H1 (cell line): ENCODE data around the gene RNF225. TPM values are rescaled to one million over a fixed set of nuclear protein-coding genes. Genes with fewer than 3 reads are reported as not detected.

Source experiments
- CTCF ChIA-PET: fragments of 300-600 bp; sonication (Branson Sonifier 250); formaldehyde crosslinking; loops from one replicate; lab custom pipeline; 2021; ENCODE audit not compliant: partially characterized antibody; lab: Charles Lee
- POLR2A ChIA-PET: fragments of 300-600 bp; sonication (Branson Sonifier 250); formaldehyde crosslinking; loops from one replicate; lab custom pipeline; 2021; ENCODE audit warnings: inconsistent platforms; ENCODE audit not compliant: partially characterized antibody; lab: Charles Lee
- DNase-seq, 2 experiments: peaks; one replicate each; pipeline versions ENCODE4 v3.0.0 to v3.0.0-alpha.2; 2010 to 2022; ENCODE audit warnings: low spot score in 2 of 2, low read depth in 1 of 2, mixed read lengths in 1 of 2
- FAIRE-seq: peaks from 2 replicates; lab custom pipeline; 2011; peaks lifted over from hg19 to GRCh38; lab: Jason Lieb, UNC
- H2AFZ ChIP-seq: 2 replicates; pipeline ENCODE4 v1.8.1; 2012; ENCODE audit warnings: low read length, inconsistent platforms
- H2AK5ac ChIP-seq: 2 replicates; pipeline ENCODE4 v1.6.1; 2013; ENCODE audit warnings: low read depth, low read length
- H2BK120ac ChIP-seq: replicated peaks from 2 replicates; pipeline ENCODE3; 2013; ENCODE audit warnings: low read depth, low read length, inconsistent platforms
- H2BK12ac ChIP-seq: 2 replicates; pipeline ENCODE4 v1.6.1; 2013; ENCODE audit warnings: low read depth, low read length
- H2BK15ac ChIP-seq: 2 replicates; pipeline ENCODE4 v1.6.1; 2013; ENCODE audit warnings: low read length
- H2BK20ac ChIP-seq: 2 replicates; pipeline ENCODE4 v1.6.1; 2013; ENCODE audit warnings: low read length
- H2BK5ac ChIP-seq: 2 replicates; pipeline ENCODE4 v1.6.1; 2013; ENCODE audit warnings: low read depth, low read length
- H3K14ac ChIP-seq: 2 replicates; pipeline ENCODE4 v1.6.1; 2013; ENCODE audit warnings: inconsistent platforms; ENCODE audit not compliant: insufficient read length
- H3K18ac ChIP-seq: 2 replicates; pipeline ENCODE4 v1.6.1; 2013; ENCODE audit warnings: low read length; ENCODE audit errors: extremely low read depth
- H3K23ac ChIP-seq: 2 replicates; pipeline ENCODE4 v1.6.1; 2013; ENCODE audit warnings: inconsistent platforms; ENCODE audit not compliant: insufficient read length
- H3K23me2 ChIP-seq: 2 replicates; pipeline ENCODE4 v1.6.1; 2013; ENCODE audit warnings: low read depth, low read length
- H3K27ac ChIP-seq: 2 replicates; pipeline ENCODE4 v1.6.1; 2011; ENCODE audit warnings: low read depth, low read length, inconsistent platforms
- H3K27me3 ChIP-seq, 4 experiments: replicated peaks in 1 of 4; 1 replicate in 1 of 4; 2 replicates in 3 of 4; pipeline versions ENCODE4 v1.6.1 to v1.8.1; 2011 to 2013; ENCODE audit warnings: low read length in 3 of 4, mild to moderate bottlenecking in 3 of 4, inconsistent platforms in 2 of 4, mixed read lengths in 2 of 4, moderate library complexity in 1 of 4; ENCODE audit not compliant: control insufficient read depth in 3 of 4, insufficient read depth in 3 of 4; ENCODE audit errors: extremely low read depth in 1 of 4
- H3K36me3 ChIP-seq, 4 experiments: 2 replicates each; pipeline versions ENCODE4 v1.6.1 to v1.8.1; 2011 to 2013; ENCODE audit warnings: mild to moderate bottlenecking in 4 of 4, low read length in 3 of 4, moderate library complexity in 2 of 4, control low read depth in 1 of 4, inconsistent platforms in 1 of 4; ENCODE audit not compliant: insufficient read depth in 4 of 4, control insufficient read depth in 2 of 4
- H3K4ac ChIP-seq: replicated peaks from 2 replicates; pipeline ENCODE3; 2013; ENCODE audit warnings: low read length, low read depth, mixed read lengths, inconsistent platforms; ENCODE audit not compliant: insufficient read length
- H3K4me1 ChIP-seq, 4 experiments: replicated peaks in 1 of 4; 1 replicate in 1 of 4; 2 replicates in 3 of 4; pipeline versions ENCODE4 v1.6.1 to v1.8.1; 2011 to 2013; ENCODE audit warnings: low read length in 3 of 4, inconsistent platforms in 2 of 4, mixed read lengths in 1 of 4; ENCODE audit not compliant: insufficient read depth in 4 of 4, control insufficient read depth in 3 of 4
- H3K4me2 ChIP-seq, 2 experiments: 2 replicates each; pipeline versions ENCODE4 v1.6.1 to v1.8.1; 2011 to 2013; ENCODE audit warnings: low read depth in 2 of 2, low read length in 2 of 2, control low read depth in 1 of 2, inconsistent platforms in 1 of 2, mild to moderate bottlenecking in 1 of 2; ENCODE audit not compliant: insufficient read depth in 1 of 2
- H3K4me3 ChIP-seq, 4 experiments: fragments of 200-600, 300-600 bp in 1 of 4; sonication (generic), shearing (Covaris generic), sonication (Bioruptor Twin) in 1 of 4; 2 replicates each; pipeline versions ENCODE4 v1.5.1 to v1.8.1; 2011 to 2016; ENCODE audit warnings: low read length in 4 of 4, low read depth in 3 of 4, control low read depth in 2 of 4, inconsistent platforms in 2 of 4, mild to moderate bottlenecking in 2 of 4, mixed read lengths in 1 of 4, moderate library complexity in 1 of 4; ENCODE audit not compliant: insufficient read depth in 2 of 4; ENCODE audit errors: extremely low read depth in 1 of 4
- H3K56ac ChIP-seq: replicated peaks from 2 replicates; pipeline ENCODE3; 2013; ENCODE audit warnings: low read depth, mild to moderate bottlenecking, mixed read lengths, low read length, inconsistent platforms; ENCODE audit not compliant: insufficient read length
- H3K79me1 ChIP-seq: 2 replicates; pipeline ENCODE4 v1.6.1; 2013; ENCODE audit warnings: low read depth, low read length, control low read depth
- H3K79me2 ChIP-seq, 2 experiments: 2 replicates each; pipeline versions ENCODE4 v1.6.1 to v1.8.1; 2012 to 2013; ENCODE audit warnings: low read length in 2 of 2, mild to moderate bottlenecking in 2 of 2, inconsistent platforms in 1 of 2; ENCODE audit not compliant: insufficient read depth in 2 of 2, control insufficient read depth in 1 of 2
- H3K9ac ChIP-seq, 4 experiments: replicated peaks in 1 of 4; 1 replicate in 1 of 4; 2 replicates in 3 of 4; pipeline versions ENCODE4 v1.6.1 to v1.8.1; 2011 to 2013; ENCODE audit warnings: low read depth in 3 of 4, low read length in 3 of 4, control low read depth in 2 of 4, mild to moderate bottlenecking in 2 of 4, moderate library complexity in 2 of 4, inconsistent platforms in 1 of 4; ENCODE audit errors: extremely low read depth in 1 of 4
- H3K9me3 ChIP-seq, 2 experiments: 2 replicates each; pipeline versions ENCODE4 v1.6.1 to v1.8.1; 2012 to 2013; ENCODE audit warnings: mild to moderate bottlenecking in 2 of 2, moderate library complexity in 2 of 2, control low read depth in 1 of 2, inconsistent platforms in 1 of 2, low read depth in 1 of 2, low read length in 1 of 2, mixed read lengths in 1 of 2; ENCODE audit not compliant: insufficient read depth in 2 of 2
- H4K20me1 ChIP-seq, 2 experiments: replicated peaks in 1 of 2; 2 replicates each; pipeline versions ENCODE3 to v1.8.1; 2011 to 2013; ENCODE audit warnings: inconsistent platforms in 2 of 2, low read length in 2 of 2, mild to moderate bottlenecking in 1 of 2; ENCODE audit not compliant: insufficient read depth in 2 of 2, control insufficient read depth in 1 of 2
- H4K5ac ChIP-seq: 2 replicates; pipeline ENCODE4 v1.6.1; 2013; ENCODE audit warnings: low read length, low read depth, mixed read lengths, inconsistent platforms; ENCODE audit not compliant: insufficient read length
- H4K8ac ChIP-seq: 2 replicates; pipeline ENCODE4 v1.8.0; 2013; ENCODE audit warnings: mild to moderate bottlenecking, moderate library complexity, low read length, inconsistent platforms; ENCODE audit not compliant: insufficient read depth; ENCODE audit errors: extremely low read depth
- H4K91ac ChIP-seq: replicated peaks from 2 replicates; pipeline ENCODE3; 2013; ENCODE audit warnings: low read length, mixed read lengths, inconsistent platforms; ENCODE audit not compliant: insufficient read length
- BRCA1 ChIP-seq: IDR thresholded peaks from 2 replicates; pipeline ENCODE4 v1.6.1; 2012; ENCODE audit warnings: low read depth, low read length, improper control_type of control experiment
- SAP30 ChIP-seq: fragments of 300-600 bp; sonication (generic); IDR thresholded peaks from 2 replicates; pipeline ENCODE4 v1.7.1; 2012; ENCODE audit warnings: low read length, moderate library complexity, mild to moderate bottlenecking, inconsistent platforms; ENCODE audit not compliant: insufficient read depth, insufficient replicate concordance
- WGBS, 2 experiments: shearing (Covaris generic) in 1 of 2; methylation state at CpG; one replicate each; pipeline versions ENCODE4 v1.1.6 to v1.1.7; 2013 to 2015; ENCODE audit warnings: low lambda C conversion rate in 2 of 2, mixed read lengths in 2 of 2, inconsistent platforms in 1 of 2, low coverage in 1 of 2, missing lambda C conversion rate in 1 of 2; ENCODE audit not compliant: insufficient replicate concordance in 2 of 2, insufficient coverage in 1 of 2, insufficient read length in 1 of 2; ENCODE audit errors: extremely low coverage in 1 of 2, missing lambda C conversion rate in 1 of 2; 5-methylcytosine and 5-hydroxymethylcytosine counted together
- polyA plus RNA-seq, 7 experiments: library from polyadenylated mRNA; depleted of rRNA in 3 of 7; stranded (reverse) in 5 of 7; unstranded in 2 of 7; fragments of >200 nt in 5 of 7; fragments of 200-250 nt in 2 of 7; gene quantifications; 1 replicate in 5 of 7; 2 replicates in 1 of 7; 4 replicates in 1 of 7; pipeline versions ENCODE4 v1.2.1 to v1.2.3, GENCODE V29; 2011 to 2013; ENCODE audit warnings: missing spikeins in 2 of 7, mixed read lengths in 2 of 7
- total RNA-seq: library from RNA; stranded (reverse); fragmentation: NEBNext Ultra II Directional; extraction: Animal tissue kit (Norgen Biotek cat#: 25700); gene quantifications from 2 replicates; pipeline ENCODE4 v1.2.1, GENCODE V29; 2021

The RNF225 gene
- total and polyA plus RNA-seq, 2 of the 8 experiments (the other 6 are each of a cell fraction or from before 2014, with no cell fraction given): 0.17 to 1.0 TPM

DNA sequence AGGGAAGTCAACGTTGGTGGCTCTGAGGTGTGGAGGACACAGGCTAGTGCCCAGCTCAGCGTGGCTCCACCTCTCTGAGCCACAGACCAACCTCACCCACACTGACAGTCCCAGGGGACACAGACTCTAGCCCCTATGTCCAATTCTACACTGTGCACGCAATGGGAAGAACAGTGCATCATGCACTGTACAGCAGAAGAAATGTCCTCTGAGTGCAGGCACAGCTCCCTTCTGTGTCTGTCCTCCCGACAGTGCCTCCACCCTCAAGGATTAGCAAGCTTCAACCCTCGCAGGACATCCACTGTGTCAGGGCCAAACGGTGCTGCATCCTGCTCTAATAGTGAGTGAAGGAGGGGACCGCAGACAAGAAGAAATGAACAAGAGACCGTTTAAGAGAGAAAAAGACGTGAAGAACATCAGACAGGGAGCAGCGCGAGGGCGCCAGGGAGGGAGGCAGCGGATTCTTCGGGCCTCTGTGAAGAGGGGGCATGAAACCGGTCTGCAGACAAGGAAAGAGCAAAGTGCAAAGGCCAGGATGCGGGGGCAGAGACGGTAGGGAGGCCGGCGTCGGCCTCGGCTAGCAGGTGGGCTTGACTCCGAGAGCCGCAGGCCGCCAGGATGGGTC is 15.3 kb upstream of the RNF225 start:
- CTCF ChIA-PET: interaction anchor here (1.0 to 1.7 kb wide), 4 partner anchors 9 to 18 kb away, joined by 4 to 6 read pairs (median 4); partner anchors contain the start of gene ZNF497
- peaks cover 7% of the 10 kb centered on the region for H3K23me2 ChIP-seq
- H2BK20ac ChIP-seq: no peak overlapping the region
- no peaks in the 10 kb centered on the region for H3K9me3 ChIP-seq
- no peak overlapping the region for H2BK5ac ChIP-seq
- no peak overlapping the region for H2BK12ac ChIP-seq
- peak overlapping the region; percentile 33 for H3K56ac ChIP-seq
- H2AFZ ChIP-seq: peak overlapping the region; percentile 78; the same call in 1 of the 2 replicates
- POLR2A ChIA-PET: interaction anchor here (0.6 to 8.5 kb wide), 7 partner anchors 8 to 164 kb away, joined by 3 to 94 read pairs (median 5); partner anchors contain the start of genes TRIM28, ZNF497 and ZNF544
- no peak overlapping the region for H2AK5ac ChIP-seq
- peak overlapping the region; percentile 72 to 86 (median 80) for H3K9ac ChIP-seq
- H4K5ac ChIP-seq: peak overlapping the region; percentile 3
- H3K4me3 ChIP-seq: peak overlapping the region; percentile 56 to 77 (median 64)
- H2BK120ac ChIP-seq: no peak overlapping the region
- H4K20me1 ChIP-seq: peaks cover 0 to 5% of the 10 kb centered on the region in 2 experiments
- peak; percentile 44 for TF ChIP-seq SAP30
- TF ChIP-seq BRCA1: no peak
- TF ChIP-seq, all 59 proteins: peak for 1
- Histone ChIP-seq H3K79me1 (no peaks in the 10 kb centered on the region; the same call in 1 of the 2 replicates), H3K27me3 (no peaks in the 10 kb centered on the region), H4K91ac (peak overlapping the region; percentile 15), H3K18ac (peak overlapping the region; percentile 55; the same call in 1 of the 2 replicates), H3K23ac (no peak overlapping the region), H2BK15ac (no peak overlapping the region), H3K36me3 (no peaks in the 10 kb centered on the region), H3K4me1 (peaks cover 0 to 4% (median 2%) of the 10 kb centered on the region in 4 experiments; a peak in 2 of 7 replicates), H3K14ac (no peak overlapping the region), H3K79me2 (no peaks in the 10 kb centered on the region; a peak in 1 of 4 replicates), H3K4ac (peak overlapping the region; percentile 21), H3K27ac (0 out of 2 replicates have a peak overlapping the region, but pooled peaks have one; percentile 72), H4K8ac (peak overlapping the region; percentile 86), H3K4me2 (peak overlapping the region; percentile 91 to 98)
- DNase-seq: no peak
- 12% methylated on average over 24 of the region's 24 CpGs; no CpG with 5 or more reads in 1 of the 2 experiments for WGBS, 2 experiments
- no peak for FAIRE-seq
